Ishikawa (cell line): ENCODE results near the gene SMIM41.

ENCODE experiments used
- CEBPB ChIP-seq: IDR thresholded peaks from 2 replicates; pipeline ENCODE4 v1.6.1; 2012
- CREB1 ChIP-seq: IDR thresholded peaks from 2 replicates; pipeline ENCODE4 v1.6.1; 2012; ENCODE audit warnings: low read depth
- EGR1 ChIP-seq: IDR thresholded peaks from 2 replicates; pipeline ENCODE4 v1.6.1; 2012
- EP300 ChIP-seq: IDR thresholded peaks from 2 replicates; pipeline ENCODE4 v1.6.1; 2012; ENCODE audit warnings: borderline replicate concordance
- FOXM1 ChIP-seq: IDR thresholded peaks from 2 replicates; pipeline ENCODE4 v1.6.1; 2012; ENCODE audit warnings: low read depth, borderline replicate concordance
- MAX ChIP-seq: IDR thresholded peaks from 2 replicates; pipeline ENCODE4 v1.6.1; 2012
- RAD21 ChIP-seq: IDR thresholded peaks from 2 replicates; pipeline ENCODE4 v1.6.1; 2012; ENCODE audit warnings: low read depth
- REST ChIP-seq: IDR thresholded peaks from 2 replicates; pipeline ENCODE4 v1.6.1; 2012; ENCODE audit warnings: low read depth, mild to moderate bottlenecking
- TCF12 ChIP-seq: IDR thresholded peaks from 2 replicates; pipeline ENCODE4 v1.6.1; 2012; ENCODE audit warnings: low read depth
- TEAD4 ChIP-seq: IDR thresholded peaks from 2 replicates; pipeline ENCODE4 v1.6.1; 2012
- USF1 ChIP-seq: IDR thresholded peaks from 2 replicates; pipeline ENCODE4 v1.6.1; 2012
- YY1 ChIP-seq: IDR thresholded peaks from 2 replicates; pipeline ENCODE4 v1.6.1; 2012; ENCODE audit warnings: low read depth
- ZBTB7A ChIP-seq: IDR thresholded peaks from 2 replicates; pipeline ENCODE4 v1.6.1; 2012; ENCODE audit warnings: low read depth

GRCh38 chr12:52090291-52090690, 10.8 kb downstream of the SMIM41 start:
- TF ChIP-seq MAX (no peak), REST (no peak), RAD21 (no peak), EGR1 (no peak), CEBPB (no peak), EP300 (no peak), FOXM1 (no peak), USF1 (no peak), ZBTB7A (no peak), TEAD4 (no peak), YY1 (no peak), TCF12 (no peak), CREB1 (no peak)
